ENCODE measurements around the gene IP6K3.

The IP6K3 gene

GRCh38 chr6:33787954-33788693 is 41.4 kb upstream of the IP6K3 start:
- peaks cover 16% of the 10 kb centered on the region for H3K36me3 ChIP-seq (replicated peaks; ENCODE audit: low read depth, low read length)
- H3K9ac ChIP-seq (ENCODE audit: low read length) = peak overlapping the region; percentile 77
- peak overlapping the region; percentile 67 for H3K27ac ChIP-seq (ENCODE audit: low read length)
- H3K79me2 ChIP-seq (ENCODE audit: low read length) = peaks cover 42% of the 10 kb centered on the region
- H3K27me3 ChIP-seq (ENCODE audit: low read depth, low read length) = no peaks in the 10 kb centered on the region
- no peak for TF ChIP-seq EZH2phosphoT487 (IDR thresholded peaks at IDR 0.05; ENCODE audit: low read depth)
- TF ChIP-seq, protein P1, sequence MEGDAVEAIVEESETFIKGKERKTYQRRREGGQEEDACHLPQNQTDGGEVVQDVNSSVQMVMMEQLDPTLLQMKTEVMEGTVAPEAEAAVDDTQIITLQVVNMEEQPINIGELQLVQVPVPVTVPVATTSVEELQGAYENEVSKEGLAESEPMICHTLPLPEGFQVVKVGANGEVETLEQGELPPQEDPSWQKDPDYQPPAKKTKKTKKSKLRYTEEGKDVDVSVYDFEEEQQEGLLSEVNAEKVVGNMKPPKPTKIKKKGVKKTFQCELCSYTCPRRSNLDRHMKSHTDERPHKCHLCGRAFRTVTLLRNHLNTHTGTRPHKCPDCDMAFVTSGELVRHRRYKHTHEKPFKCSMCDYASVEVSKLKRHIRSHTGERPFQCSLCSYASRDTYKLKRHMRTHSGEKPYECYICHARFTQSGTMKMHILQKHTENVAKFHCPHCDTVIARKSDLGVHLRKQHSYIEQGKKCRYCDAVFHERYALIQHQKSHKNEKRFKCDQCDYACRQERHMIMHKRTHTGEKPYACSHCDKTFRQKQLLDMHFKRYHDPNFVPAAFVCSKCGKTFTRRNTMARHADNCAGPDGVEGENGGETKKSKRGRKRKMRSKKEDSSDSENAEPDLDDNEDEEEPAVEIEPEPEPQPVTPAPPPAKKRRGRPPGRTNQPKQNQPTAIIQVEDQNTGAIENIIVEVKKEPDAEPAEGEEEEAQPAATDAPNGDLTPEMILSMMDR (IDR thresholded peaks at IDR 0.05; ENCODE audit: low read depth, low read length) = no peak
- peaks cover 14% of the 10 kb centered on the region for H4K20me1 ChIP-seq (ENCODE audit: insufficient read depth, low read length)
- H3K4me3 ChIP-seq (ENCODE audit: low read length) = peak overlapping the region; percentile 88
- 0 out of 2 replicates have a peak overlapping the region, but pooled peaks have one; percentile 11 for H2AFZ ChIP-seq (ENCODE audit: low read depth, low read length)
- no peaks in the 10 kb centered on the region for H3K9me3 ChIP-seq (ENCODE audit: insufficient read depth, low read length)
- peaks cover 12% of the 10 kb centered on the region for H3K4me1 ChIP-seq (ENCODE audit: low read length)
- H3K4me2 ChIP-seq (ENCODE audit: low read length) = peak overlapping the region; percentile 85

GRCh38 chr6:33787346-33787953 is 40.7 kb upstream of the IP6K3 start:
- Histone ChIP-seq H4K20me1 (ENCODE audit: insufficient read depth, low read length) (peaks cover 14% of the 10 kb centered on the region), H3K27ac (ENCODE audit: low read length) (peak overlapping the region; percentile 67), H3K9me3 (ENCODE audit: insufficient read depth, low read length) (no peaks in the 10 kb centered on the region), H3K79me2 (ENCODE audit: low read length) (peaks cover 42% of the 10 kb centered on the region), H3K36me3 (replicated peaks; ENCODE audit: low read depth, low read length) (peaks cover 18% of the 10 kb centered on the region), H2AFZ (ENCODE audit: low read depth, low read length) (no peak overlapping the region), H3K27me3 (ENCODE audit: low read depth, low read length) (no peaks in the 10 kb centered on the region), H3K9ac (ENCODE audit: low read length) (peak overlapping the region; percentile 77), H3K4me1 (ENCODE audit: low read length) (peaks cover 12% of the 10 kb centered on the region), H3K4me2 (ENCODE audit: low read length) (peak overlapping the region; percentile 85), H3K4me3 (ENCODE audit: low read length) (peak overlapping the region; percentile 88)
- TF ChIP-seq, protein P1 (IDR thresholded peaks at IDR 0.05; ENCODE audit: low read depth, low read length) = no peak
- TF ChIP-seq EZH2phosphoT487 (IDR thresholded peaks at IDR 0.05; ENCODE audit: low read depth) = no peak

- H3K36me3 ChIP-seq (replicated peaks; ENCODE audit: low read depth, low read length) = peaks cover 19% of the 10 kb centered on the region
- no peak overlapping the region for H3K9ac ChIP-seq (ENCODE audit: low read length)
- no peaks in the 10 kb centered on the region for H3K27me3 ChIP-seq (ENCODE audit: low read depth, low read length)
- H3K4me3 ChIP-seq (ENCODE audit: low read length) = no peak overlapping the region
- peaks cover 12% of the 10 kb centered on the region for H3K4me1 ChIP-seq (ENCODE audit: low read length)
- H3K79me2 ChIP-seq (ENCODE audit: low read length) = peaks cover 42% of the 10 kb centered on the region
- no peak for TF ChIP-seq EZH2phosphoT487 (IDR thresholded peaks at IDR 0.05; ENCODE audit: low read depth)
- TF ChIP-seq, protein P1 (IDR thresholded peaks at IDR 0.05; ENCODE audit: low read depth, low read length) = no peak
- no peaks in the 10 kb centered on the region for H3K9me3 ChIP-seq (ENCODE audit: insufficient read depth, low read length)
- no peak overlapping the region for H2AFZ ChIP-seq (ENCODE audit: low read depth, low read length)
- peaks cover 14% of the 10 kb centered on the region for H4K20me1 ChIP-seq (ENCODE audit: insufficient read depth, low read length)
- H3K27ac ChIP-seq (ENCODE audit: low read length) = no peak overlapping the region
- H3K4me2 ChIP-seq (ENCODE audit: low read length) = no peak overlapping the region
These were observed 40.0 kb upstream of the IP6K3 start for GRCh38 chr6:33786736-33787135.

DNA sequence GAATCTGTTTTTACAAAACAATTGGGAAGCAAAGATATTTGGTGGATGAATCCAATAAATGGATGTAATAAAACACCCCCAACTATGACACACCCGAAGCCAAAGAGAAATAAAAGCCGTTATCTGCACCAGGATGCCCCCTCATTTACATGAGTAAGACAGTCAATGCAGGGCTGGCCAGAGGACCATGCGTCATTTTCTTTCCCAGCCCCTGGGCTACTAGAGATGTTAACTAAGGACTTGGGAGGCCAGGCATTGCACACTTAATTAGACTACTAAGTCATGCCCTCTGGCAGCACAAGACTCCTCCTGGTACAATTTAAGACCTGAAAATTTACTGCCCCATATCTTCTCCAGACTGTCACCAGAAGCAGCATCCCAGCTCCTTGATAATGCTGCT is 39.1 kb upstream of the IP6K3 start:
- Histone ChIP-seq H4K20me1 (ENCODE audit: insufficient read depth, low read length) (peaks cover 14% of the 10 kb centered on the region), H3K9me3 (ENCODE audit: insufficient read depth, low read length) (no peaks in the 10 kb centered on the region), H3K9ac (ENCODE audit: low read length) (no peak overlapping the region), H3K36me3 (replicated peaks; ENCODE audit: low read depth, low read length) (peaks cover 19% of the 10 kb centered on the region), H3K79me2 (ENCODE audit: low read length) (peaks cover 42% of the 10 kb centered on the region), H2AFZ (ENCODE audit: low read depth, low read length) (no peak overlapping the region), H3K4me2 (ENCODE audit: low read length) (no peak overlapping the region), H3K4me3 (ENCODE audit: low read length) (no peak overlapping the region), H3K27ac (ENCODE audit: low read length) (no peak overlapping the region), H3K27me3 (ENCODE audit: low read depth, low read length) (no peaks in the 10 kb centered on the region), H3K4me1 (ENCODE audit: low read length) (peaks cover 12% of the 10 kb centered on the region)
- TF ChIP-seq EZH2phosphoT487 (IDR thresholded peaks at IDR 0.05; ENCODE audit: low read depth) = no peak
- TF ChIP-seq, protein P1 (IDR thresholded peaks at IDR 0.05; ENCODE audit: low read depth, low read length) = no peak

All from OCI-LY3 (cell line).